Measurements from ENCODE around the gene CENPX. TPM values are rescaled to one million over a fixed set of nuclear protein-coding genes. Genes with fewer than 3 reads are reported as not detected.

CENPX gene
- polyA plus RNA-seq, 1 donor (not counting 4 experiments of a cell fraction or from before 2014, with no cell fraction given) = 48.2 TPM

DNA sequence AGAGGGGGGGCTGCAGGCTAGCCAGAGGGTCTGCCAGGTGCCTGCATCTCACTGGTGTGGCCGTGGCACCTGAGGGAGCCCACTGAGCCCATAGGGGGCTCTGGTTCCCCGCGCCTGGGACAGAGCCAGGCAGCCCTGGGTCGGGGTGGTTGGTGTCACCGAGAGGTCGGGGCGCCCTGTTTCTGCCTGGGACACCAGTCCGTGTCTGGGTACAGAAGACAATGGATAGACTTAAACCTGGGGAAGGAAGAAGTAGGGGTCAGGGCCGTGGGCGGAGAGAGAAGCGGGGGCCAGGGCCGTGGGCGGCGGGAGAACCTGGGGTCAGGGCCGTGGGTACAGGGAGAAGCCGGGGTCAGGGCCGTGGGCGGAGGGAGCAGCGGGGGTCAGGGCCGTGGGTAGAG, 25.9 kb upstream of the CENPX start:
- Histone ChIP-seq H3K9me1 (ENCODE audit: control insufficient read depth, extremely low read depth, insufficient read depth, low read length) (no peaks in the 10 kb centered on the region), H3K79me2 (ENCODE audit: control insufficient read depth, insufficient read depth, low read length) (peaks cover 21% of the 10 kb centered on the region), H3K36me3 (ENCODE audit: control insufficient read depth in 2 of 2, extremely low read depth in 1 of 2, insufficient read depth in 2 of 2, low read length in 2 of 2) (peaks cover 5 to 12% of the 10 kb centered on the region in 2 experiments), H3K27ac (ENCODE audit: control insufficient read depth, insufficient read depth, low read length) (no peak overlapping the region), H3K4me2 (ENCODE audit: control insufficient read depth, extremely low read depth, insufficient read depth, low read depth, low read length) (no peak overlapping the region), H2AFZ (ENCODE audit: control insufficient read depth, low read length) (no peak overlapping the region), H3K9ac (ENCODE audit: control insufficient read depth, extremely low read depth, insufficient read depth, low read length) (no peak overlapping the region), H3K9me3 (ENCODE audit: control insufficient read depth, low read depth, low read length) (no peaks in the 10 kb centered on the region), H3K4me1 (ENCODE audit: control insufficient read depth, extremely low read depth, insufficient read depth, low read length) (peaks cover 11% of the 10 kb centered on the region), H3K27me3 (ENCODE audit: control insufficient read depth, extremely low read depth, insufficient read depth, low read length) (no peaks in the 10 kb centered on the region), H3K4me3 (ENCODE audit: control insufficient read depth in 2 of 3, extremely low read depth in 1 of 3, insufficient read depth in 2 of 3, low read depth in 1 of 3, low read length in 3 of 3) (no peak overlapping the region), H4K20me1 (ENCODE audit: control insufficient read depth, extremely low read depth, insufficient read depth, low read length) (no peaks in the 10 kb centered on the region)
- TF ChIP-seq CTCF (optimal IDR thresholded peaks at IDR 0.05 in 1 of 3, IDR thresholded peaks at IDR 0.05 in 1 of 3, conservative IDR thresholded peaks at IDR 0.05 in 1 of 3; ENCODE audit: extremely low read depth in 1 of 3, insufficient read depth in 2 of 3, low read length in 3 of 3) (no peak), EZH2 (IDR thresholded peaks at IDR 0.05; ENCODE audit: low read length) (no peak)
- DNase-seq (ENCODE audit: low read depth, low spot score) = no peak
- dilution Hi-C loops (cut with MboI; ENCODE audit: extremely low pct_ligation_motif_present, low sequenced_read_pairs) = no loop called here
- FAIRE-seq = no peak

GRCh38 chr17:82047914-82048570, 25.4 kb upstream of the CENPX start:
- Histone ChIP-seq H3K4me2 (ENCODE audit: control insufficient read depth, extremely low read depth, insufficient read depth, low read depth, low read length) (no peak overlapping the region), H4K20me1 (ENCODE audit: control insufficient read depth, extremely low read depth, insufficient read depth, low read length) (no peaks in the 10 kb centered on the region), H2AFZ (ENCODE audit: control insufficient read depth, low read length) (no peak overlapping the region), H3K27ac (ENCODE audit: control insufficient read depth, insufficient read depth, low read length) (no peak overlapping the region), H3K27me3 (ENCODE audit: control insufficient read depth, extremely low read depth, insufficient read depth, low read length) (no peaks in the 10 kb centered on the region), H3K9me1 (ENCODE audit: control insufficient read depth, extremely low read depth, insufficient read depth, low read length) (no peaks in the 10 kb centered on the region), H3K4me3 (ENCODE audit: control insufficient read depth in 2 of 3, extremely low read depth in 1 of 3, insufficient read depth in 2 of 3, low read depth in 1 of 3, low read length in 3 of 3) (no peak overlapping the region), H3K9me3 (ENCODE audit: control insufficient read depth, low read depth, low read length) (no peaks in the 10 kb centered on the region), H3K9ac (ENCODE audit: control insufficient read depth, extremely low read depth, insufficient read depth, low read length) (no peak overlapping the region), H3K4me1 (ENCODE audit: control insufficient read depth, extremely low read depth, insufficient read depth, low read length) (peaks cover 9% of the 10 kb centered on the region), H3K36me3 (ENCODE audit: control insufficient read depth in 2 of 2, extremely low read depth in 1 of 2, insufficient read depth in 2 of 2, low read length in 2 of 2) (peaks cover 5 to 10% of the 10 kb centered on the region in 2 experiments), H3K79me2 (ENCODE audit: control insufficient read depth, insufficient read depth, low read length) (peaks cover 16% of the 10 kb centered on the region)
- no peak for TF ChIP-seq CTCF (optimal IDR thresholded peaks at IDR 0.05 in 1 of 3, IDR thresholded peaks at IDR 0.05 in 1 of 3, conservative IDR thresholded peaks at IDR 0.05 in 1 of 3; ENCODE audit: extremely low read depth in 1 of 3, insufficient read depth in 2 of 3, low read length in 3 of 3)
- no peak for FAIRE-seq
- dilution Hi-C loops (cut with MboI; ENCODE audit: extremely low pct_ligation_motif_present, low sequenced_read_pairs) = no loop called here
- DNase-seq (ENCODE audit: low read depth, low spot score) = no peak
